ENCODE results near the gene ZNF765. TPM values are rescaled to one million over a fixed set of nuclear protein-coding genes. Genes with fewer than 3 reads are reported as not detected.
A peak's percentile ranks its signal among the peaks of the same experiment; 100 is the strongest.

Gene ZNF765
- total and polyA plus RNA-seq, 9 of the 15 experiments (the other 6 are each of a cell fraction or from before 2014, with no cell fraction given): 5.4 to 17.5 (median 9.6) TPM

DNA sequence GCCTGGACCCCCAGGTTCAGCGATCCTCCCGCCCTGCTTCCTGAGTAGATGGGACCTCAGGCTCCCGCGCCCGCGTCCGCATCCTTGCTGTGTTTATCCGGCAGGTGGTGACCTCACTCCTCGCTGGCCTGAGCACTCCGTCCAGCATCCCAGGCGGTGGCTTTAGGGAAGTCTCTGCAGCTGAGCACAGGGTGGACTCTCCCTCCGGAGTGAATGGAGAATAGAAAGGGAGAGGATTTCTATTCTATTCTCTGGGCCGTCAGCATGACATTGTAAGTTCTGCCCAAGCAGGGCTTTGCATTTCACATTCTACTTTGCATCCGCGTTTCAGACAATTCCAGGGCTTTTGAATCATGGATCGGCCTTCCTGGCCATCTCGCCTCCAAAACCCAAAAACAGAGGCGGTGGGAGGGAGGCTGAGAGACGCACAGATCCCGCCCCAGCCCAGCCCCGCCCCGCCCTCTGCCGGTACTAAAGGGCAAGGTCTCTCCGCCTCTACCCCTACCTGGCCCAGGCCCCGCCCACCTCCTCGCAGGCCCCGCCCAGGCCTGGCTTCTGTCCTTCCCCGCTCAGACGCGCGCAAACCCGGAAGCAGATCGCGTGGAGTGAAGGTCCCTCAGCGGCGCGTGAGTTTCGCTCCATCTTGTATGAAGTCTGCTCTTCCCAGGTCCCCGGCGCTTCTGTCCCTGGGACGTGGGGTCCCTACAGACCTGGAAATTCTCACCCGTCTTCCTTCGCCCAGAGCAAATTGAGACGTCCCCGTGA lies 29.6 kb upstream of the ZNF765 start, which contains the start of gene ZNF525:
Gene ZNF525 (plus strand): TSS at position 572 of the 765 bp plus-strand sequence. CDS start 6,577 bp downstream, outside the sequence.
- Histone ChIP-seq H3K4me3 (peak within 1 kb of the TSS; percentile 51), H3K36me3 (ENCODE audit: control insufficient read depth, insufficient read depth, low read length) (no peaks in the 10 kb centered on the region), H4K20me1 (replicated peaks; ENCODE audit: control insufficient read depth, insufficient read depth, low read length) (no peaks in the 10 kb centered on the region), H3K4me1 (replicated peaks in 1 of 2; ENCODE audit: control insufficient read depth in 2 of 2, insufficient read depth in 2 of 2, low read length in 2 of 2) (peaks cover 0 to 4% of the 10 kb centered on the region in 2 experiments; a peak in 2 of 5 replicates), H2AFZ (ENCODE audit: low read depth, low read length) (peak within 1 kb of the TSS; percentile 87), H3K27me3 (ENCODE audit: control insufficient read depth in 2 of 2, insufficient read depth in 2 of 2, low read length in 2 of 2) (no peaks in the 10 kb centered on the region), H3K9ac (ENCODE audit: insufficient read depth in 1 of 2, low read depth in 2 of 2, low read length in 2 of 2) (peak within 1 kb of the TSS; percentile 69 to 85), H3K9me3 (replicated peaks; ENCODE audit: control insufficient read depth, insufficient read depth, low read depth, low read length) (no peaks in the 10 kb centered on the region), H3K4me2 (ENCODE audit: insufficient read depth, low read length) (peak within 1 kb of the TSS; percentile 65), H3K9me1 (ENCODE audit: control insufficient read depth, insufficient read depth, low read length) (no peaks in the 10 kb centered on the region), H3K79me2 (ENCODE audit: control insufficient read depth, insufficient read depth, low read length) (no peaks in the 10 kb centered on the region), H3K27ac (ENCODE audit: extremely low read depth, low read depth, low read length) (peak within 1 kb of the TSS; percentile 74)
- FAIRE-seq (no peak), DNase-seq (ENCODE audit: extremely low read depth in 1 of 4, low spot score in 3 of 4) (peak; percentile 83 to 86 (median 84)), ATAC-seq (peak; percentile 100)
- ChIA-PET CTCF (ENCODE audit: low intra/inter-chr PET ratio) (no interaction called here), POLR2A (interaction anchor here (0.5 kb wide), 1 partner anchor 25 kb away, joined by 3 read pairs; no protein-coding TSS in a partner anchor)
- in situ Hi-C loops (cut with MboI): loop anchor here (5.0 kb wide), 1 partner anchor 678 kb away; no protein-coding TSS in a partner anchor
- BruUV-seq (replicated peaks): no TSS peak
- intact Hi-C loops (cut with micrococcal nuclease): no loop called here
- 45% methylated on average over 26 of the region's 45 CpGs for WGBS (ENCODE audit: insufficient coverage, low coverage, missing lambda C conversion rate)
- TF ChIP-seq RBM22 (IDR thresholded peaks at IDR 0.05; ENCODE audit: low read depth, low read length, poor library complexity, severe bottlenecking) (no peak), MIER1 (IDR thresholded peaks at IDR 0.05; ENCODE audit: low read depth) (no peak), SAP30 (IDR thresholded peaks at IDR 0.05; ENCODE audit: borderline replicate concordance, insufficient read depth, low read depth, low read length, poor library complexity, severe bottlenecking) (no peak), HOXB6 (CRISPR knock-in tag; IDR thresholded peaks at IDR 0.05; ENCODE audit: borderline replicate concordance) (no peak), ZNF436 (CRISPR knock-in tag; IDR thresholded peaks at IDR 0.05) (no peak), TCF3 (CRISPR knock-in tag; IDR thresholded peaks at IDR 0.05) (no peak), TBL1XR1 (IDR thresholded peaks at IDR 0.05; ENCODE audit: low read length in 2 of 2) (no peak), CEBPB (tag; IDR thresholded peaks at IDR 0.05) (no peak), PHF8 (IDR thresholded peaks at IDR 0.05; ENCODE audit: borderline replicate concordance, low read length) (peak; percentile 56; the same call in 1 of the 2 replicates), SNRNP70 (optimal IDR thresholded peaks at IDR 0.05; ENCODE audit: low read depth, low read length) (no peak), MEIS2 (IDR thresholded peaks at IDR 0.05; ENCODE audit: partially characterized antibody) (no peak), CBX8 (IDR thresholded peaks at IDR 0.05; ENCODE audit: borderline replicate concordance, extremely low read depth, low read depth, low read length, poor library complexity, severe bottlenecking) (no peak), TAF1 (IDR thresholded peaks at IDR 0.05; ENCODE audit: control insufficient read depth, extremely low read depth, insufficient read depth, low read length, severe bottlenecking) (peak; percentile 31), ZNF263 (CRISPR knock-in tag; IDR thresholded peaks at IDR 0.05; ENCODE audit: borderline replicate concordance) (no peak), ELF1 (tag; IDR thresholded peaks at IDR 0.05) (peak; percentile 56; the same call in 1 of the 2 replicates), POU5F1 (IDR thresholded peaks at IDR 0.05; ENCODE audit: borderline replicate concordance, low read depth, low read length, partially characterized antibody) (no peak), MAFF (IDR thresholded peaks at IDR 0.05; ENCODE audit: low read length) (no peak), ZNF232 (CRISPR knock-in tag; IDR thresholded peaks at IDR 0.05) (no peak), ZNF143 (CRISPR knock-in tag; IDR thresholded peaks at IDR 0.05) (no peak), EGR1 (conservative IDR thresholded peaks at IDR 0.05) (no peak)
- TF ChIP-seq, protein P1, sequence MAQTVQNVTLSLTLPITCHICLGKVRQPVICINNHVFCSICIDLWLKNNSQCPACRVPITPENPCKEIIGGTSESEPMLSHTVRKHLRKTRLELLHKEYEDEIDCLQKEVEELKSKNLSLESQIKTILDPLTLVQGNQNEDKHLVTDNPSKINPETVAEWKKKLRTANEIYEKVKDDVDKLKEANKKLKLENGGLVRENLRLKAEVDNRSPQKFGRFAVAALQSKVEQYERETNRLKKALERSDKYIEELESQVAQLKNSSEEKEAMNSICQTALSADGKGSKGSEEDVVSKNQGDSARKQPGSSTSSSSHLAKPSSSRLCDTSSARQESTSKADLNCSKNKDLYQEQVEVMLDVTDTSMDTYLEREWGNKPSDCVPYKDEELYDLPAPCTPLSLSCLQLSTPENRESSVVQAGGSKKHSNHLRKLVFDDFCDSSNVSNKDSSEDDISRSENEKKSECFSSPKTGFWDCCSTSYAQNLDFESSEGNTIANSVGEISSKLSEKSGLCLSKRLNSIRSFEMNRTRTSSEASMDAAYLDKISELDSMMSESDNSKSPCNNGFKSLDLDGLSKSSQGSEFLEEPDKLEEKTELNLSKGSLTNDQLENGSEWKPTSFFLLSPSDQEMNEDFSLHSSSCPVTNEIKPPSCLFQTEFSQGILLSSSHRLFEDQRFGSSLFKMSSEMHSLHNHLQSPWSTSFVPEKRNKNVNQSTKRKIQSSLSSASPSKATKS (CRISPR knock-in tag; IDR thresholded peaks at IDR 0.05): no peak
